ENCODE results near the gene TRIM3. TPM values are rescaled to one million over a fixed set of nuclear protein-coding genes. Genes with fewer than 3 reads are reported as not detected.

TRIM3 gene
- total and polyA plus RNA-seq, 2 of the 4 experiments (the other 2 are of a cell fraction), result 13.8 to 22.3 TPM

GRCh38 chr11:6474806-6475500 lies 1.2 kb upstream of the TRIM3 start:
- no TSS peak for BruUV-seq (replicated peaks)
- no peak overlapping the region for H2BK5ac ChIP-seq (ENCODE audit: low read depth, low read length, poor library complexity, severe bottlenecking)
- H2AFZ ChIP-seq (replicated peaks; ENCODE audit: low read length, poor library complexity), result no peak overlapping the region
- in situ Hi-C loops (cut with MboI; ENCODE audit: low sequenced_read_pairs), result no loop called here
- H4K91ac ChIP-seq (ENCODE audit: insufficient read depth, low read depth, low read length), result no peak overlapping the region
- H3K4ac ChIP-seq (ENCODE audit: low read depth, low read length), result peak overlapping the region; percentile 68; the same call in 1 of the 2 replicates
- H3K4me2 ChIP-seq (ENCODE audit: low read depth, low read length), result peak overlapping the region; percentile 92; the same call in 1 of the 2 replicates
- H3K56ac ChIP-seq (ENCODE audit: extremely low read depth, insufficient read depth, low read length), result peak overlapping the region; percentile 63; the same call in 1 of the 2 replicates
- H3K18ac ChIP-seq (ENCODE audit: low read depth, low read length), result no peak overlapping the region
- intact Hi-C loops (cut with micrococcal nuclease), result loop anchor here (1.0 kb wide), 1 partner anchor 137 kb away; the partner anchor contains the start of gene TAF10
- peaks cover 29% of the 10 kb centered on the region for H3K36me3 ChIP-seq (ENCODE audit: control insufficient read depth, insufficient read depth, low read length)
- H2BK120ac ChIP-seq (ENCODE audit: low read depth, low read length), result no peak overlapping the region
- H2AK5ac ChIP-seq (ENCODE audit: low read depth, low read length), result peak overlapping the region; percentile 33; the same call in 1 of the 2 replicates
- peak; percentile 6 for DNase-seq
- no peaks in the 10 kb centered on the region for H3K27me3 ChIP-seq (ENCODE audit: control insufficient read depth, insufficient read depth, low read length)
- H3K27ac ChIP-seq (ENCODE audit: insufficient read depth, low read length), result peak overlapping the region; percentile 0; the same call in 1 of the 2 replicates
- peak overlapping the region; percentile 70 for H2AK9ac ChIP-seq (replicated peaks; ENCODE audit: low read depth, low read length, poor library complexity)
- H4K20me1 ChIP-seq (ENCODE audit: insufficient read depth, low read length), result no peaks in the 10 kb centered on the region
- ChIA-PET CTCF (interaction anchor here (0.6 to 0.8 kb wide), 2 partner anchors 96 to 220 kb away, joined by 4 read pairs; no protein-coding TSS in a partner anchor), POLR2A (ENCODE audit: unreplicated experiment) (interaction anchor here (0.6 kb wide), 1 partner anchor 282 kb away, joined by 3 read pairs; no protein-coding TSS in a partner anchor)
- ATAC-seq (ENCODE audit: low read depth), result no peak
- peaks cover 6% of the 10 kb centered on the region for H3K4me1 ChIP-seq (ENCODE audit: control insufficient read depth, insufficient read depth, low read length)
- no peak overlapping the region for H3K14ac ChIP-seq (replicated peaks; ENCODE audit: low read depth, low read length)
- WGBS, 2 experiments (ENCODE audit: extremely low coverage in 2 of 2, insufficient read length in 1 of 2), result 83% methylated on average over 1 of the region's 3 CpGs; no CpG with 5 or more reads in 1 of the 2 experiments
- peaks cover 25 to 69% of the 10 kb centered on the region in 2 experiments; a peak in 3 of 4 replicates for H3K79me1 ChIP-seq (ENCODE audit: low read depth in 1 of 2, low read length in 2 of 2)
- H4K8ac ChIP-seq (ENCODE audit: low read depth in 2 of 2, low read length in 2 of 2), result peak overlapping the region; percentile 55 to 87
- no peak overlapping the region for H2BK20ac ChIP-seq (ENCODE audit: low read depth, low read length)
- H3K23ac ChIP-seq (ENCODE audit: low read depth, low read length), result peak overlapping the region; percentile 25
- dilution Hi-C loops (cut with HindIII; ENCODE audit: low sequenced_read_pairs, unreplicated experiment), result no loop called here
- H4K5ac ChIP-seq (ENCODE audit: low read depth, low read length), result peak overlapping the region; percentile 34
- H3K9me1 ChIP-seq (ENCODE audit: insufficient read depth, low read length), result peaks cover 11% of the 10 kb centered on the region
- no peak overlapping the region for H3K4me3 ChIP-seq (ENCODE audit: insufficient read depth, low read depth, low read length)
- peak overlapping the region; percentile 82; the same call in 1 of the 2 replicates for H3K9ac ChIP-seq (ENCODE audit: low read depth, low read length)
- H3K9me3 ChIP-seq (ENCODE audit: control insufficient read depth, insufficient read depth, low read length), result no peaks in the 10 kb centered on the region
- H2BK15ac ChIP-seq (ENCODE audit: low read depth, low read length), result no peak overlapping the region
- no peak for TF ChIP-seq CTCF (conservative IDR thresholded peaks at IDR 0.05; ENCODE audit: low read depth, low read length)
- TF ChIP-seq MAFK (IDR thresholded peaks at IDR 0.05; ENCODE audit: low read depth, low read length), result peak; percentile 4; the same call in 1 of the 2 replicates
- TF ChIP-seq RAD21 (IDR thresholded peaks at IDR 0.05; ENCODE audit: low read length), result no peak
